Stimulated activated CD8-positive, alpha-beta memory T cell treated with anti-CD3 and anti-CD28 coated beads, Interleukin-7, amount 100 ng/mL, for 24 hours (primary cell): ENCODE measurements around the gene NQO2.
"Not testable (repeated sequence)": the region's sequence is repeated elsewhere in the genome, so short reads cannot be mapped to it uniquely, and the experiment has no call there.

Experiments used
- DNase-seq: peaks from one replicate; pipeline ENCODE4 v3.0.0-alpha.2; 2020; ENCODE audit warnings: low read depth

NQO2 gene

GRCh38 chr6:3037638-3038365 is 38.1 kb downstream of the NQO2 start:
- DNase-seq = no peak

GRCh38 chr6:3039384-3039783 is 39.7 kb downstream of the NQO2 start:
- DNase-seq = no peak

GRCh38 chr6:3041147-3041546 is 41.5 kb downstream of the NQO2 start:
- DNase-seq = no peak

- DNase-seq = no peak
These were observed 41.9 kb downstream of the NQO2 start for GRCh38 chr6:3041606-3042005.

GRCh38 chr6:3045369-3045768 is 45.7 kb downstream of the NQO2 start:
- no peak for DNase-seq

GRCh38 chr6:3045777-3046176 is 46.1 kb downstream of the NQO2 start:
- no peak for DNase-seq

GRCh38 chr6:3046295-3046694 is 46.6 kb downstream of the NQO2 start:
- no peak for DNase-seq

- DNase-seq = not testable (repeated sequence)
These were observed 48.3 kb downstream of the NQO2 start for GRCh38 chr6:3048009-3048408.

- DNase-seq = no peak
These were observed 53.0 kb downstream of the NQO2 start for GRCh38 chr6:3052481-3053230.

GRCh38 chr6:3053231-3053508 is 53.5 kb downstream of the NQO2 start:
- no peak for DNase-seq

- DNase-seq = not testable (repeated sequence)
These were observed 54.8 kb downstream of the NQO2 start for GRCh38 chr6:3054229-3055157.

GRCh38 chr6:3055158-3055499 is 55.4 kb downstream of the NQO2 start:
- not testable (repeated sequence) for DNase-seq

- no peak for DNase-seq
These were observed 57.5 kb downstream of the NQO2 start for GRCh38 chr6:3057063-3057770.

GRCh38 chr6:3058957-3059356 is 59.3 kb downstream of the NQO2 start:
- no peak for DNase-seq

GRCh38 chr6:3060092-3060491 is 60.4 kb downstream of the NQO2 start:
- DNase-seq = not testable (repeated sequence)

GRCh38 chr6:3061501-3061941 is 61.8 kb downstream of the NQO2 start:
- DNase-seq = no peak

GRCh38 chr6:3063340-3063732 is 63.6 kb downstream of the NQO2 start:
- DNase-seq = not testable (repeated sequence)

- peak; percentile 77 for DNase-seq
These were observed 64.3 kb downstream of the NQO2 start for GRCh38 chr6:3063733-3064700.

GRCh38 chr6:3068329-3069214 is 68.9 kb downstream of the NQO2 start, which contains the start of gene RIPK1:
Gene RIPK1 (plus strand): TSS chr6:3068494. CDS start chr6:3076824, 8,330 bp downstream.
- DNase-seq = peak; percentile 85
